NCI-H2196 treated with DMSO at 0.1 percent for 48 hours (cell line): ENCODE results near the gene SSR3.
"Not testable (repeated sequence)": the region's sequence is repeated elsewhere in the genome, so short reads cannot be mapped to it uniquely, and the experiment has no call there.

Source experiments
- DNase-seq: peaks from one replicate; lab custom pipeline; 2025; ENCODE audit not compliant: unreplicated experiment; lab: John Stamatoyannopoulos, UW

The SSR3 gene

GRCh38 chr3:156554842-156555687 lies at the start of gene SSR3:
SSR3 (minus strand) TSS chr3:156555117; CDS start chr3:156555089, 28 bp downstream.
- DNase-seq = peak; percentile 99

- DNase-seq = no peak
These were observed 49.2 kb upstream of the SSR3 start for GRCh38 chr3:156604064-156604641.

GRCh38 chr3:156603379-156604017 lies 48.6 kb upstream of the SSR3 start:
- no peak for DNase-seq

- no peak for DNase-seq
These were observed 47.5 kb upstream of the SSR3 start for GRCh38 chr3:156602424-156602823.

GRCh38 chr3:156601497-156601896 lies 46.6 kb upstream of the SSR3 start:
- DNase-seq = no peak

- DNase-seq = no peak
These were observed 45.9 kb upstream of the SSR3 start for GRCh38 chr3:156600834-156601233.

GRCh38 chr3:156599089-156599874 lies 44.4 kb upstream of the SSR3 start:
- DNase-seq = no peak

- DNase-seq = no peak
These were observed 43.5 kb upstream of the SSR3 start for GRCh38 chr3:156598413-156598812.

- no peak for DNase-seq
These were observed 39.3 kb upstream of the SSR3 start for GRCh38 chr3:156594219-156594683.

- DNase-seq = no peak
These were observed 38.9 kb upstream of the SSR3 start for GRCh38 chr3:156593814-156594213.

- not testable (repeated sequence) for DNase-seq
These were observed 34.9 kb upstream of the SSR3 start for GRCh38 chr3:156589806-156590205.

GRCh38 chr3:156587760-156588069 lies 32.8 kb upstream of the SSR3 start:
- DNase-seq = no peak

- no peak for DNase-seq
These were observed 32.2 kb upstream of the SSR3 start for GRCh38 chr3:156586905-156587759.

GRCh38 chr3:156583469-156583868 lies 28.6 kb upstream of the SSR3 start:
- DNase-seq = no peak

- no peak for DNase-seq
These were observed 27.7 kb upstream of the SSR3 start for GRCh38 chr3:156582532-156583183.

GRCh38 chr3:156581954-156582353 lies 27.0 kb upstream of the SSR3 start:
- no peak for DNase-seq

GRCh38 chr3:156581033-156581432 lies 26.1 kb upstream of the SSR3 start:
- DNase-seq = no peak

- DNase-seq = no peak
These were observed 24.5 kb upstream of the SSR3 start for GRCh38 chr3:156579427-156579851.

GRCh38 chr3:156577736-156578135 lies 22.8 kb upstream of the SSR3 start:
- no peak for DNase-seq
